HepG2 (cell line): ENCODE measurements around the gene RPS6KA3.

ENCODE experiments used
- EP300 ChIP-seq, 3 experiments: sonication (generic) in 1 of 3; formaldehyde crosslinking in 1 of 3; IDR thresholded peaks; 2 replicates each; pipeline versions ENCODE4 v1.5.1 to v1.6.1; 2011 to 2020; ENCODE audit warnings: low read depth in 2 of 3, low read length in 2 of 3, borderline replicate concordance in 1 of 3, improper control_type of control experiment in 1 of 3, mild to moderate bottlenecking in 1 of 3, missing genetic modification reagents in 1 of 3, moderate library complexity in 1 of 3
- ZNF629 ChIP-seq: sonication (generic); formaldehyde crosslinking; conservative IDR thresholded peaks from 2 replicates; pipeline ENCODE4 v1.5.0; 2020; ENCODE audit warnings: missing genetic modification reagents

DNA sequence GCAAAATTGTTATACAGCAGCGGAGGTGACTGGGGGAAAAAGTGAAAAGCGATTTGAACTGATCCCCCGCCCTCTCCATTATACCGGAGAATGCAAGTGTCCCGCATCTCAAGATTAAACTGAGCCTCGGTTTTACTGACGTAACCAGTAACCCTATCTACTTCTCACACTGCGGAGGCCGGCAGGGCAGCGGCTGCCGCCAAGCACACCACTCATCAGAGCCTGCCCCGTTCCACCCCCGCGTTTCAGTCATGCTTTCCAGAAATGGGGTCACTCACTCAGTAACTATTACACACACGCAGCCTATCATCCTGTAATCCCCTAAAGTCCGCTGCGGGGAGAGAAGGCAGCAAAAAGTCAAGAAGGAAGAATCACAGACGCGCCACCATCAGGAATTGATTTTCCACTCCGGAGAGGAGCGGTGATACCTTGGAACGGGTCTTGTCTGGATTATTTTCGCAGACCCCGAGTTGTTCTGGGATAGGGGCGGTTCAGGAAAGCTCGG, 1.4 kb downstream of the RPS6KA3 start:
- TF ChIP-seq EP300 (IDR thresholded peaks at IDR 0.05; ENCODE audit: low read depth in 2 of 2, low read length in 2 of 2): no peak
- no peak for TF ChIP-seq EP300 (CRISPR knock-in tag; IDR thresholded peaks at IDR 0.05; ENCODE audit: borderline replicate concordance)
- no peak for TF ChIP-seq ZNF629 (CRISPR knock-in tag)
